Measurements from ENCODE around the gene PAX9. TPM values are rescaled to one million over a fixed set of nuclear protein-coding genes. Genes with fewer than 3 reads are reported as not detected.

PAX9 gene
- total and polyA plus RNA-seq, 8 donors = 0.35 to 1.4 (median 0.51) TPM

GRCh38 chr14:36652542-36653201 is 9.0 kb upstream of the PAX9 start:
- ATAC-seq (no peak), DNase-seq (no peak)
- intact Hi-C loops (cut with DNase I) = no loop called here
- Histone ChIP-seq H3K27ac (no peak overlapping the region), H3K27me3 (peaks cover 94 to 100% of the 10 kb centered on the region in 2 donors), H3K4me1 (peaks cover 6 to 23% of the 10 kb centered on the region in 2 donors), H3K9me3 (no peaks in the 10 kb centered on the region), H3K36me3 (no peaks in the 10 kb centered on the region), H3K4me3 (no peak overlapping the region)
- TF ChIP-seq CTCF (IDR thresholded peaks at IDR 0.05) = no peak

- H3K4me1 ChIP-seq = peaks cover 6 to 24% of the 10 kb centered on the region in 2 donors
- peaks cover 94 to 100% of the 10 kb centered on the region in 2 donors for H3K27me3 ChIP-seq
- ATAC-seq (no peak), DNase-seq (no peak)
- no peak overlapping the region for H3K27ac ChIP-seq
- no peaks in the 10 kb centered on the region for H3K9me3 ChIP-seq
- H3K36me3 ChIP-seq = no peaks in the 10 kb centered on the region
- TF ChIP-seq CTCF (IDR thresholded peaks at IDR 0.05) = no peak
- intact Hi-C loops (cut with DNase I) = no loop called here
- H3K4me3 ChIP-seq = no peak overlapping the region
Measured at GRCh38 chr14:36653413-36653812, 8.2 kb upstream of the PAX9 start.

- intact Hi-C loops (cut with DNase I) = no loop called here
- Histone ChIP-seq H3K4me3 (no peak overlapping the region), H3K27me3 (peaks cover 94 to 100% of the 10 kb centered on the region in 2 donors), H3K4me1 (peaks cover 6 to 24% of the 10 kb centered on the region in 2 donors), H3K9me3 (no peaks in the 10 kb centered on the region), H3K36me3 (no peaks in the 10 kb centered on the region), H3K27ac (no peak overlapping the region)
- no peak for ATAC-seq
- no peak for TF ChIP-seq CTCF (IDR thresholded peaks at IDR 0.05)
- no peak for DNase-seq
Measured at GRCh38 chr14:36653962-36654793, 7.5 kb upstream of the PAX9 start.

GRCh38 chr14:36654794-36655381 is 6.8 kb upstream of the PAX9 start:
- no peak for ATAC-seq
- Histone ChIP-seq H3K36me3 (no peaks in the 10 kb centered on the region), H3K27me3 (peaks cover 94 to 100% of the 10 kb centered on the region in 2 donors), H3K9me3 (no peaks in the 10 kb centered on the region), H3K4me3 (no peak overlapping the region), H3K27ac (no peak overlapping the region), H3K4me1 (peaks cover 6 to 24% of the 10 kb centered on the region in 2 donors)
- TF ChIP-seq CTCF (IDR thresholded peaks at IDR 0.05) = no peak
- DNase-seq = peak in 1 of 4 donors; percentile 71
- intact Hi-C loops (cut with DNase I) = no loop called here

- ATAC-seq (no peak), DNase-seq (no peak)
- Histone ChIP-seq H3K27me3 (peaks cover 94 to 100% of the 10 kb centered on the region in 2 donors), H3K36me3 (no peaks in the 10 kb centered on the region), H3K4me3 (no peak overlapping the region), H3K9me3 (no peaks in the 10 kb centered on the region), H3K4me1 (peaks cover 6 to 24% of the 10 kb centered on the region in 2 donors), H3K27ac (no peak overlapping the region)
- intact Hi-C loops (cut with DNase I) = no loop called here
- TF ChIP-seq CTCF (IDR thresholded peaks at IDR 0.05) = no peak
Measured at GRCh38 chr14:36655571-36655962, 6.1 kb upstream of the PAX9 start.
